HG02852 (cell line): ENCODE measurements around the gene SOCS2.
A peak's percentile ranks its signal among the peaks of the same experiment; 100 is the strongest.
"Not testable (repeated sequence)": the region's sequence is repeated elsewhere in the genome, so short reads cannot be mapped to it uniquely, and the experiment has no call there.

ENCODE experiments used
- ATAC-seq: cut with Tn5 transposase; IDR thresholded peaks from one replicate; pipeline ENCODE4 v1.9.1; 2021; ENCODE audit warnings: mild to moderate bottlenecking, moderate library complexity; ENCODE audit not compliant: unreplicated experiment

The SOCS2 gene, protein sequence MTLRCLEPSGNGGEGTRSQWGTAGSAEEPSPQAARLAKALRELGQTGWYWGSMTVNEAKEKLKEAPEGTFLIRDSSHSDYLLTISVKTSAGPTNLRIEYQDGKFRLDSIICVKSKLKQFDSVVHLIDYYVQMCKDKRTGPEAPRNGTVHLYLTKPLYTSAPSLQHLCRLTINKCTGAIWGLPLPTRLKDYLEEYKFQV

DNA sequence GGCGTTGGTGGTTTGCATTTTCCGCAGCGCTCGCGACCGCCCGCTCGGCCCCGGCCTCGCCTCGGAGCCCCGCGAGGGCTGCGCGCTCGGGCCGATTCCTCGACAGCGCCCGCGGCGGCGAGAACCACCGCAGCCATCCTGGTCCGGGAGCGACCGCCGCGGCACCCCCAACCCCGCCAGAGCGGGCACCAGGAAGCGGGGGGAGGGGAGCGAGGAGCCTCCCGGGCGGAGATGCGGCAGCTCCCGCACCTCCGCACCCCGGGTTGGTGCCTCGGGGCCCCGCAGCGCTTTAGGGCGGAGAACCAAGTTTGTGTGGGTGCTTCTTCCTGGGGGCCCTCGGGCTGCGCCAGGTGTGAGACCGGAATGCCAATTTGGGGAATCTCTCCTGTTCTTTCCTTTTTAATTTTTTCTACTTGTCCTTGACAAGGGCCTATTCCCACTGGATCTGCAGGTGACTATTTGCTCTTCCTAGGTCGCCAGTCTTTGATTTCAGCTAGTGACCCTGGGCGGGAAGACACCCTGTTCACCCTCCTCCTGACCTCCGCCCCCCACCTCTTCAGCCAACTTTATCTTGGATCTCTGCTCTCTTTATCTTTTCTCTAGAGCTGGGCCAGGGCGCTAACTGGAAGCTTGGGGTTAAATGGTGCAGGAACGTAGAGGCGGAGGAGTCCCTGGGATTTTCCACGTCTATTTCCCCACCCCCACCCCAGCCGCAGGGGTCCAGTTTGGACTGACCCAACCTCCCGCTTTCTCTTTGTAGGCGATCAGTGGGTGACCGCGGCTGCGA is at the start of gene SOCS2:
Gene SOCS2, plus strand, starts transcription at position 751 of the 787 bp plus-strand sequence. CDS start 223 bp downstream, outside the sequence.
- no peak for ATAC-seq

DNA sequence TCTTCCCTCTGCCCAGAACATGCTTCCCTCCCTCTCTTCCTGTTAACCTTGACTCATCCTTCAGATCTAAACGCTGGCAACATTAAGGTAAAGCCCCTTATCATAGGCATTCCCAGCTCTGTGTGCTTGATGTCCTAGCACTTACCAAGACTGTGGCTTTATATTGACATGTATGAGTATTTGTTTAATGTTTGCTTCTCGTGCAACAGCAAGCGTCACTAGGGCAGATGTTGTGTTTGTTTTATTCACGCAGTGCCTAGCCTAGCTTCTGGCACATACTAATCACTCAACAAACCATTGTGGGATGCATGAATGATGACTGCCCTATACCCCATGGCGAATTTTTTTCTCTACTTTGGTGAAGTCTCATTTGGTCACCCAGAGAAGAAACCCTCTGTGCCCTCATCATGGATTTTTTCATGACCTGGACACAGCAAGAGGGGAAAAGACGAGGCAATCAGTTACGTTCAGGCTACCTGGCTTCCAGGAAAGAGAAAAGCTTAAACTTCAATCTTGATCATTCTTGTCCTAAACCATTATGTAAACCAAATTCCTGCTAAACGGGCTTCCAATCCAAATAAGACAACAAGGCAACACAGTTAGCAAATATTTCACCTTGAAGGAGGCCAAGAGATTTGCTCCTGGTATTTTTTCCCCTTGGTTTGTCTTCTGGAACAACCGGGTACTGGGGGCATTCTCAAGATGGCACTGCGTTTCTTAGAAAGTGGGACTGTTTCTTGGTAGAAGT is 47.9 kb upstream of the SOCS2 start:
- ATAC-seq, result no peak

DNA sequence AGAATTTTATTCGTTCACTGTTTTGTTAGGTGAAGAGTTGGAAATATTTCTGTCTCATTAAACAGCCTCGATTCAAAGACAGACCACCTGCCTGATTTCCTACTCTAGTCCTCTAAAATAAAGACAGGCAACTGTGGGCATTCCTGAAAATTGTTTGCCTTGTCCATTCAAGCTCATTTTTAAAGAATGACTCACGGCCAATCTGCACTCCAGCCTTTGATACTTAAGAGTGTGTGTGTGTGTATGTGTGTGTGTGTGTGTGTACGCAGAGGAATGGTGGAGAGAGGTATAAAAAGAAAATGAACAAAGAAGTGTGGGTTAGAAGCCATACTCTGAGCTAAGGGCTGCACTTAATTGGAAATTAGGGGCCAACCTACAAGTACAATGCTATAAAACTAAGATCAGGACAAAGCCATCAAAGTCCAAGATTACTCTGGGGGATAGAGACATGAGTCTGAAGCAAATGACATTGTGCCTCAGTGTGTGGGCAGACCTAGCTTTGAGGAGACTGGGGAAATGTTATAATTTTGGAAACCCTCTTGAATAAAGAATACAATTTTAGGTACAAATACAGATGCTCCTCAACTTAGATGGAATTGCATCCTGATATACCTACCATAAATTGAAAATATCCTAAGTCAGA is 45.6 kb upstream of the SOCS2 start:
- ATAC-seq, result no peak

DNA sequence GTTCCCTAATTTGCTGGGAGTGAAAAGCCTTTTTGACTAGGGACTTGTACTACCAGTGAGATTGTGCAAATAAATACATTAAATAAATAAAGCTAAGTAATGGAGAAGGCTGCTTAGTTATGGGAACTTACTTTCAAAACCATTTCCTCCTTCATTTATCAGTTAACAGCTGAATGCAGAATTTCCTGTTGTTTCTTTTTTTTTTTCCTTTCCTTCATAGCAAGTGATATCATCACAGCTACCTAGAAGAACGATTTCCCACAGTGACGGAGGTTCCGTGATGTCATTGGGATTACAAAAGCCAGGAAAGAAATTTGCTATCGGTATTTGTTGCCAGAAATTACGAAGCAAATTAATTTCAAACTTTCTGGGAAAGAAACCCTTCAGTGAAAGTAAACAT is 42.1 kb upstream of the SOCS2 start:
- no peak for ATAC-seq

DNA sequence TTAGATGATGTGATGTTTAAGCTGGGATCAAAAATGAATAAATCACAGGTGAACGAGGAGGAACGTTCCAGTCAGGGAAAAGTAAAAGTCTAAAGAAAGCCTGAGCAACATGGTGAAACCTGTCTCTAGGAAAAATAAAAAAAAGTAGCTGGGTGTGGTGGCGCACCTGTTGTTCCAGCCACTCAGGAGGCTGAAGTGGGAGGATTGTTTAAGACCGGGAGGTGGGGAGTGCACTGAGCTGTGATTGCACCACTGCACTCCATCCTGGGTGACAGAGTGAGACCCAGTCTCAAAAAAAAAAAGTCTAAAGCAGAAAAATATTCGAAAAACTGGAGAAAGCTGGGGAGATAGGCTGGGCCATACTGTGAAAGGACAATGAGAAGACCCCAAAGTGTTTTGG is 39.2 kb upstream of the SOCS2 start:
- no peak for ATAC-seq

DNA sequence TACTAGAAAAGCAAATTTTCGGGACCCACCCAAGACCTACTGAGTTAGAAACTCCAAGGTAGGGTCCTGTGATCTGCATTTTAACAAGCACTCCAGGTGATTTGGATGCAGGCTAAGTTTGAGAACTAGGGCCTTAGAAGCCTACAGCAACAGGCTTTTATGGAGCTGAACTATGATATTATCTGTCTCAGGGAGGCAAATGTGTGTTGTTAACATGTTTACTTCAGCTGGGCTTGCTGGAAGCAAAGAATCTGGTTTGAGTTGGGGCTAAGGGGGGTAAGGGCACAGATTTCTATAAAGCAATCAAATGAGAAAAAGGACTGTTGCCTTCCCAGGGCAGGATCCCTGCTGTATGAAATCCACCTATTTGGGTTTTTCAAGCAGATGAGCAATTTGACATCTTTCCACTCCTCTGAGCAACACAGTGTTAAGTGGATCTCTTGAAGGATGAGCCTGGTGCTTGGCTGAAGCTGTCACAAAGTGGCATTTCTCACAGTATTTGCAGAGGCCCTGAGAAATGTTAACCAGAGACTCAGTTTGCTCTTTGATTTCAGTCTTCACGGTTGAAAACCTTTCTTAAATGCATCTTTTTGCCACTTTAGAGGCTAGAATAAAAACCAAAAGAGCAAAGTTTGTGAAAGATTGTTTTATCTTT is 36.2 kb upstream of the SOCS2 start:
- ATAC-seq, result peak; percentile 12

DNA sequence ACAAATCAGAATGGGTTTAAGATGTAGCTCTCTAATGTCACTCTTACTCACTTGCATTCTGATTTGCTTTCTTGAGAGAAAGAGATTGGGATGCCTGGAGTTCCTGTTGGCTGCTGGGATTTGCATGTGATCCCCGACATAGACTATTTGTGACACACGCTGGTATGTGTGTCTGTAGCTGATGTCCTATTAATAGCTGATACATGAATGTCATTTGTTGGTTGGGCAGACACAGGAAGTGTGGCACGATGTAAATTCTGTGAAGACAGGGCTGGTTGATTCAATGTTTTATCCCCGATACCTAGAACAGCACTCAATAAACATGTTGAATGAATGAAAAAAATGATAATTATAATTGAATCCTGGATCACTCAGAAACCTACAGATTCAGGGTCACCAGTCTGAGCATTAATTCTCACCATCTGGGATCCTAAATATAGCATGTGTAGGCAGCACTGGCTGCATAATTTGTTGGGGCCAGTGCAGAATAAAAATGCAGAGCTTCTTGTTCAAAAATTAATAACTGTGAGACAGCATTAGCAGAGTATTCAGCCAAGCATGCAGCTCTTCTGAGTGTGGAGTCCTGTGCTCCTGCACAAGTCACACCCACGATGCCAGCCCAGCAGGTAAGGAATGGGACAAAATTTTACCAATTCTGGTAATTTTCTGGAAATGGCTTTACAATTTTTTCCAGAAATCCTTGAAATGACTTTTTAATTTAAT is 35.5 kb upstream of the SOCS2 start:
- peak; percentile 83 for ATAC-seq

DNA sequence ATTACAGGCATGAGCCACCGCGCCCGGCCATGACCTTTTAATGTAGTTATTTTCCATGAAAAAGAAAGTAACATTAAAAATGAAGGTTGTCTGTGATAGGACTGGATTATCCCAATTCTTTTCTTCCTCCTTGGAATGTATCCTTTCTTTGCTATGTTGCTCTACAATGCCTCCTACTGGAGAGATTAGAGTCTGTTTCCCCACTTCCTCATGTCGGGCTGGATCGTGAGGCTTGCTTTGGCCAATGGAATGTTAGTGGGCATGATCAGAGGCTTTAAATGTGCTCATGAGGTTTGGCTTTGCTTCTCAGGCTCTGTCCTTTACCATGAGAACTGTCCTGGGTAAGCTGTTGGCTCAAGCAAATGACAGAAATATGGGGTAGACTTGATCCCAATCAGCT is 34.7 kb upstream of the SOCS2 start:
- no peak for ATAC-seq

DNA sequence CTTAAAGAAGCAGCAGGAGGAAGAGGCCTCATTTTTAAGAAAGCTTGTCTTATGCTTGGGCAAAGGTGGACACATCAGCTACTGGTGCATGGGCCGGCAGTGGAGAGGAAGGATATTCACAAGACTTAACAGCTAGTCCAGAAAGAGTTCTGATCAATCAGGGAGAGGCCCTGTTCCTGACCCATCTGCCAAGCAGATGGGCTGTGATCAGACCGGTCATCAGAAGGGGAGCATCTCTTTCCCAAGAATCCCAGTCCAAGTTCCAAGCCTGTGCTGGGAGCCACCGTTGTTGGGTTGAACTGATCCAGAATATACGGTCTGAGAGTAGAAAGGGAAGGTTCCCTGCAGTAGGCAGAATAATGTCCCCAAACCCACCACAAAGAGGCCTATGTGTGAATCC is 32.7 kb upstream of the SOCS2 start:
- no peak for ATAC-seq

DNA sequence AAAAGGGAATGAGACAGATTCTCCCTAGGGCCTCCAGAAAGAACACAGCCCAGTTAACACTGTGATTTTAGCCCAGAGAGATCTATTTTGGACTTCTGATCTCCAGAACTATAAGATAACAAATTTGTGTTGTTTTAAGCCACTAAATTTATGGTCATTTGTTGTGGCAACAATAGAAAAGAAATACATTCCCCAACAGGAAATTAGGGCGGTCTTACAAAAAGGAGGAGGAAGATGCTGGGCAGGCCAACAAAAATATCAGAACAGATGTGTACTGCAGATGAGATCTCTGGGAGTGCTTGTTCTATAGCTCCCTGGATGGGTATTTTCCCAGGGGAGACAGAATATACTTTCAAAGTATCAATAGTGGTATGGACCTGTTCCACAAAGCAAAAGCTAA is 32.0 kb upstream of the SOCS2 start:
- no peak for ATAC-seq

DNA sequence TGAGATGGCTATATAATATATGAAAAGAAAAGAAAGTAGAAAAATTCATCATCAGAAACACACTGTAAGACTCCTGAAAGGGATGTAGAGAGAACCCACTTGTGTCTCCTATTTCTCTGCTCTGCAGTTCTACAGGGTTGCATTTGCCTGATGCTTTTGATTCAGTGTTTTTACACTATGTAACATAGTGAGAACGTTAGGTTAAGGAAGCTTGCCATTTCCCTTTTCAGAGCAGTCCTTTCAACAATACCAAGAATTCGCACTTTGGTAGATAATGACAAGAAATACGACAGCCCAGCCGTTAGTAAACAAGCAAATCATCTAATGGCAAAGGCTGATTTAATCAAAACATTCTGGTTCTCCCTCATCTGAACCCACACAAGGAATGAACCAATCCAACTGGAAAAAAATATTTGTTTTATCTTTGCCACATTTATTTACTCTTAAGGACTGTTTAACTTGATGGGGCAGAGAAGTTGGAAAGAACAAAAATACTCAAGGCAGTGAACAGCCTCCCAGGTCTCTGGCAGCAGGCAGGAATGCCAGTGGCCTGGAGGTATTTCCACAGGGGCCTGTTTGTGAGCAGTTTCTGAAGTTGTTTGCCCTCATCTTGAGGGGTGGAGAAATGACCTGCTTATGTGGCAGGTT is 30.8 kb upstream of the SOCS2 start:
- ATAC-seq, result no peak

DNA sequence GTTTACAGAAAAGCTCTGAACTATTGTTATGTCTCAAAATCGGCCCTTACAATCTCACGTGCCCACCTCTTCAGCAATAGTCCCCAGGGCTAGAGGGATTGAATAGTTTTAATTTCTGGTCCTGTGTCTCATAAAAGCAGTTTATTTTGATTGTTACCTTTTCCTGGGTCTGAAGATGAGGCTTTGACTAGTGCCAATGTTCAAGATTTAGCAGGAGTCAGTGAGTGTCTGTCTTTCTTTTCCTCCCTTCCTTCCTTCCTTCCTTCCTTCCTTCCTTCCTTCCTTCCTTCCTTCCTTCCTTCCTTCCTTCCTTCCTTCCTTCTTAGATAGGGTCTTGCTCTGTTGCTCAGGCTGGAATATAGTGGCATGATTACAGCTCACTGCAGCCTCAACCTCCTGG is 24.7 kb upstream of the SOCS2 start:
- ATAC-seq, result no peak

DNA sequence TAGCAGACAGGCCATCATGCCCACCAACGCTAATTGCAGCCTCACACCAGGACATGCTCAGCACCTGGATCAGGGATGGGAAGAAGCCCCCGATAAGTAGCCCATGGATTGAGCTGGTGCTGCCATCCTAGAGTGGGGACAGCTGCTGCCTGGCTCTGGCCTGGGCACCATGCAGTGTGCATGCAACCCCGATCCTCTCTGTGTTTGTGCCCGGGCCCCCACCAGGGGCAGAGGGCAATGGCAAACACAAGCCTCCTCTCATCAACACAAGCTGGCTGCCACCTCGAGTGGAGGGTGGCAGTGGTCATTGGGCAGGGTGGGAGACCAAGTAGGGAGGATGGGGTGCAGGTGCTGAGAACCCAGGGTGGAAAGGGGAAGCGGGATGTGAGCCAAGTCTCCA is 23.3 kb upstream of the SOCS2 start:
- no peak for ATAC-seq

DNA sequence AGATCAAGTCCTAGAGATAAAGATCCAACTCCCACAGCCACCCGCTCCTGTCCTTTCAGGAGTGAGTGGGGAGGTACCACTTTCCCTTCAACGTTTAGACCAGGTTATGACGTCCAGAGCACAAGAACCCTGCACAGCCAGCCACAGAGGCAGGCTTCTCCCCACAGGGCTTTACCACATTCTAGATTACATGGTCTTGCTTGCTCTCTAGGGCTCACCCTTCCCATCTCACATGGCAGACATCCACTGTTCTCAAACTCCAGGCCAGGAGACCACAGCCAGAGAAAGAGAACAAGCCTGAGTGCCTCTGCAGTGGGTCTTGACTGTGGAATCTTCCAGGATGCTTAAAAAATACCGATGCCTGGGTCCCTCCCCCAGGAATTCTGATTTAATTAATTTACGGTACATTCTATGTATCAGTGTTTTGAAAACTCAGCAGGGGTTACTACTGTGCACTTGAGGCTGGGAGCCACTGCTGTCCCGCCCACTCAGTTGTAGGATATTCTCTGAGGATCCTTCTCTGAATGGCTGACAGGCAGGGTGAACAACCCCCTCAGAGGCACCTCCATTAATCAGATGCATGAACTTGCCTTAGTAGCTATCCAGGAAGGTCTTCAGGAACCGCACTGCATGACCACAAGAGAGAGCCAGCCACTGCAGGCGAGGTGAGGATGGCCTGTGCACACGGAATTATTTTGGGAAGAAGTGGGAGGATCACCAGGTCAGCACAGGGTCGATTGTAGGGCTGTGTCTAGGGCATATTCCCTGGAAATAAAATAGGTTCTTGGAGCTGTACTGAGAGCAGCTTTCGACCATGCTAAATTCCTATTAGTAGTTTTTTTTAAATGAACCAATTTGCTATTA is 21.5 kb upstream of the SOCS2 start:
- ATAC-seq, result no peak

DNA sequence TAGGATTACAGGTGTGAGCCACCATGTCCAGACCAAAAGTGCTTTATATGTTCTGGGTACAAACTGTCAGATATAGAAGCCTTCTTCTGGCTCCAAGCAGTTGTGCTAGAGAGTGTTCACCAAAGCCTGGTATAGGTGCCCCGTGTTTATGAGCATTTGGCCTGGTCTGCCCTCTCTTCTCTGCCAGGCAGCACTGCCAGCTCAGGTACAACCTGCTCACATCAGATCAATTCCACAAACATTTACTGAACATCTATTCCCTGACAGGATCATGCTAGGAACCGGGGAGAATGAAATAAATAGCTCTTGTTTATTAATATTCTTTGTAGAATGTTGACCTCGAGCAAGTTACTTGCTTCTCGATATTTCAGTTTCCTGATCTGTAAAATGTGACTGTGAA is 20.0 kb upstream of the SOCS2 start:
- ATAC-seq, result no peak

DNA sequence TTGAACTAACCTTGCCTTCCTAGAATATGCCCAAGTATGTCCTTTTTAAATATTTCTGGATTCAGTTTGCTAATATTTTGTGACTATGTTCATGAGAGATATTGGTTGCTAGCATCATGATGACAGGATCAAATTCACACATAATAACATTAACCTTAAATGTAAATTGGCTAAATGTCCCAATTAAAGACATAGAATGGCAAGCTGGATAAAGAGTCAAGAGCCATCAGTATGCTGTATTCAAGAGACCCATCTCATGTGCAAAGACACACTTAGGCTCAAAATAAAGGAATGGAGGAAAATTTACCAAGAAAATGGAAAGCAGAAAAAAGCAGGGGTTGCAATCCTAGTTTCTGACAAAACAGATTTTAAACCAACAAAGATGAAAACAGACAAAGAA is 14.6 kb upstream of the SOCS2 start:
- not testable (repeated sequence) for ATAC-seq

DNA sequence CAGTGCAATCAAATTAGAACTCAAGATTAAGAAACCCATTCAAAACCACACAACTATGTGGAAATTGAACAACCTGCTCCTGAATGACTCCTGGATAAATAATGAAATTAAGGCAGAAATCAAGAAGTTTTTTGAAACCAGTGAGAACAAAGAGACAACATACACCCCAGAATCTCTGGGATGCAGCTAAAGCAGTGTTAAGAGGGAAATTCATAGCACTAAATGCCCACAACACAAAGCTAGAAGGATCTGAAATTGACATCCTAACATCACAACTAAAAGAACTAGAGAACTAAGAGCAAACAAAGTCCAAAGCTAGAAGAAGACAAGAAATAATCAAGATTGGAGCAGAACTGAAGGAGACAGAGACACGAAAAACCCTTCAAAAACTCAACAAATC is 13.8 kb upstream of the SOCS2 start:
- ATAC-seq, result not testable (repeated sequence)

DNA sequence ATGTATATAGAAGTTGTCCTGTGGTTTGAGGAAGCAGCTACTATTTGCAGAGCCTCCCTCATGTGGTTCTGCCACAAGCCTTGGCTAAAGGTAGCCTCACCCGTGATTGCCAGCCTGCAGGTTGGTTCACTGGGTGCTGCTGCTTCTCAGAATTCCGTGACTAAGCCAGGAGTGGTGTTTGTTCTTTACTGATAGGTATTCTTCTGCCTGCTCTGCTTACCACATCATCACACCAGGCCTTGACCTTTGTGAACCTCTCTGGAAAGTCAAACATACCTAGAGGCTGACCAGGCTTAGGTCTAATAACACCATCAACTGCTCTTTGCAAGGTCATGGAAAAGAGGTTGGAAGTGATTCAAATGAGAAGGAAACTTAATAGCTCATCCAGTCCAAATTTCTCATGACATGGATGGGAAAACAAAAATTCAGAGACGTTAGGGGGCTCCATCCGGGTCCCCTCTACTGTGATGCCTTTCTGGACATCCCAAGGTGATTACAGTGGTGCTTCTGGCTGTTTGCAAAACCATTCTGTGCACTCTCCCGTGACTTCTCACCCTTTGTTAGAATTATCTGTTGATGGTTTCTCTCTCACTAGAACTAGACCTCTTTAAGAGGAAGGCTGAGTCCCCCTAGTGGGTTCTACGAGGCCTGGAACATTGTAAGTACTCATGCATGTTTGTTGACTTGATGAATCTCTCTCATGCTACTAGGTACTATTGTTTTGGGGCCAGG is 8.5 kb upstream of the SOCS2 start:
- no peak for ATAC-seq
